RWPE2 (cell line): ENCODE data around the gene PEAK3.
"Not testable (repeated sequence)": the region's sequence is repeated elsewhere in the genome, so short reads cannot be mapped to it uniquely, and the experiment has no call there.

Source experiments
- ATAC-seq: fragments of 200-7000 bp; cut with Tn5 transposase; 3 replicates; pipeline ENCODE4 v1.9.1; 2021; ENCODE audit warnings: low read depth
- DNase-seq: peaks from one replicate; pipeline ENCODE4 v3.0.0-alpha.2; 2020; ENCODE audit warnings: low spot score
- H3K27ac ChIP-seq: fragments of 450-650 bp; 2 replicates; pipeline ENCODE4 v1.5.1; 2017; ENCODE audit warnings: mild to moderate bottlenecking; ENCODE audit not compliant: poor library complexity, severe bottlenecking
- H3K27me3 ChIP-seq: fragments of 250-450 bp; sonication (Bioruptor Pico); 2 replicates; pipeline ENCODE4 v1.5.1; 2021; ENCODE audit warnings: mild to moderate bottlenecking, moderate library complexity; ENCODE audit not compliant: insufficient read depth, poor library complexity, severe bottlenecking
- H3K36me3 ChIP-seq: fragments of 250-450 bp; sonication (Bioruptor Pico); 2 replicates; pipeline ENCODE4 v1.5.1; 2020; ENCODE audit warnings: low read depth, mild to moderate bottlenecking, moderate library complexity
- H3K4me1 ChIP-seq: fragments of 250-450 bp; sonication (Bioruptor Pico); 2 replicates; pipeline ENCODE4 v1.5.1; 2021; ENCODE audit warnings: mild to moderate bottlenecking, moderate library complexity; ENCODE audit not compliant: insufficient read depth, poor library complexity, severe bottlenecking
- H3K4me3 ChIP-seq: fragments of 250-450 bp; sonication (Bioruptor Pico); 2 replicates; pipeline ENCODE4 v1.5.1; 2021; ENCODE audit warnings: mild to moderate bottlenecking, moderate library complexity; ENCODE audit not compliant: severe bottlenecking
- H3K9me3 ChIP-seq: fragments of 250-450 bp; sonication (Bioruptor Pico); 2 replicates; pipeline ENCODE4 v1.5.1; 2021; ENCODE audit warnings: mild to moderate bottlenecking, moderate library complexity; ENCODE audit not compliant: severe bottlenecking
- CTCF ChIP-seq: fragments of 450-650 bp; IDR thresholded peaks from one replicate; pipeline ENCODE4 v1.5.1; 2017; ENCODE audit warnings: mild to moderate bottlenecking, moderate library complexity; ENCODE audit not compliant: poor library complexity, severe bottlenecking

PEAK3 gene

GRCh38 chr19:2287585-2288337 is 5.8 kb upstream of the PEAK3 start:
- Histone ChIP-seq H3K27ac (no peak overlapping the region), H3K36me3 (no peaks in the 10 kb centered on the region), H3K27me3 (peaks cover 38% of the 10 kb centered on the region), H3K9me3 (no peaks in the 10 kb centered on the region), H3K4me3 (no peak overlapping the region), H3K4me1 (no peaks in the 10 kb centered on the region)
- ATAC-seq (no peak), DNase-seq (no peak)
- TF ChIP-seq CTCF = no peak

- Histone ChIP-seq H3K4me3 (no peak overlapping the region), H3K4me1 (no peaks in the 10 kb centered on the region), H3K9me3 (no peaks in the 10 kb centered on the region), H3K27me3 (peaks cover 34% of the 10 kb centered on the region), H3K36me3 (no peaks in the 10 kb centered on the region), H3K27ac (no peak overlapping the region)
- DNase-seq = no peak
- TF ChIP-seq CTCF = no peak
- no peak for ATAC-seq
Measured at GRCh38 chr19:2286402-2287140, 4.6 kb upstream of the PEAK3 start.

- H3K27ac ChIP-seq = no peak overlapping the region
- no peak for DNase-seq
- TF ChIP-seq CTCF = no peak
Measured at GRCh38 chr19:2283835-2284507, 2.0 kb upstream of the PEAK3 start.

GRCh38 chr19:2282862-2283237 is 875 bp upstream of the PEAK3 start:
- Histone ChIP-seq H3K9me3 (no peaks in the 10 kb centered on the region), H3K4me3 (no peak overlapping the region), H3K27me3 (no peaks in the 10 kb centered on the region), H3K36me3 (no peaks in the 10 kb centered on the region), H3K27ac (no peak overlapping the region), H3K4me1 (no peaks in the 10 kb centered on the region)
- DNase-seq (no peak), ATAC-seq (no peak)
- TF ChIP-seq CTCF = no peak

More at GRCh38 chr19:2283835-2284507, 2.0 kb upstream of the PEAK3 start:
- Histone ChIP-seq H3K9me3 (no peaks in the 10 kb centered on the region), H3K36me3 (no peaks in the 10 kb centered on the region), H3K27me3 (peaks cover 9% of the 10 kb centered on the region), H3K4me3 (no peak overlapping the region), H3K4me1 (no peaks in the 10 kb centered on the region)
- no peak for ATAC-seq

- not testable (repeated sequence) for DNase-seq, H3K4me1 ChIP-seq, H3K9me3 ChIP-seq, H3K36me3 ChIP-seq, H3K4me3 ChIP-seq, H3K27ac ChIP-seq, ATAC-seq, H3K27me3 ChIP-seq
Measured at GRCh38 chr19:2281265-2282061, 512 bp downstream of the PEAK3 start.
